IPS-15b (cell line): ENCODE measurements around the gene NAV1.
"Not testable (repeated sequence)": the region's sequence is repeated elsewhere in the genome, so short reads cannot be mapped to it uniquely, and the experiment has no call there.

Experiments
- H3K27me3 ChIP-seq: one replicate; pipeline ENCODE4 v1.6.1; 2013; ENCODE audit warnings: low read length; ENCODE audit not compliant: control insufficient read depth, insufficient read depth
- H3K36me3 ChIP-seq: one replicate; pipeline ENCODE4 v1.6.1; 2013; ENCODE audit warnings: low read length; ENCODE audit not compliant: control insufficient read depth, insufficient read depth
- H3K4me1 ChIP-seq: one replicate; pipeline ENCODE4 v1.6.1; 2013; ENCODE audit warnings: mild to moderate bottlenecking, low read length; ENCODE audit not compliant: control insufficient read depth, insufficient read depth
- H3K4me3 ChIP-seq: one replicate; pipeline ENCODE4 v1.5.1; 2013; ENCODE audit warnings: low read depth, low read length
- H3K9ac ChIP-seq: one replicate; pipeline ENCODE4 v1.6.1; 2013; ENCODE audit warnings: low read depth, mild to moderate bottlenecking, low read length
- H3K9me3 ChIP-seq: one replicate; pipeline ENCODE4 v1.6.1; 2013; ENCODE audit warnings: mild to moderate bottlenecking, low read length; ENCODE audit not compliant: control insufficient read depth, insufficient read depth

NAV1 gene

DNA sequence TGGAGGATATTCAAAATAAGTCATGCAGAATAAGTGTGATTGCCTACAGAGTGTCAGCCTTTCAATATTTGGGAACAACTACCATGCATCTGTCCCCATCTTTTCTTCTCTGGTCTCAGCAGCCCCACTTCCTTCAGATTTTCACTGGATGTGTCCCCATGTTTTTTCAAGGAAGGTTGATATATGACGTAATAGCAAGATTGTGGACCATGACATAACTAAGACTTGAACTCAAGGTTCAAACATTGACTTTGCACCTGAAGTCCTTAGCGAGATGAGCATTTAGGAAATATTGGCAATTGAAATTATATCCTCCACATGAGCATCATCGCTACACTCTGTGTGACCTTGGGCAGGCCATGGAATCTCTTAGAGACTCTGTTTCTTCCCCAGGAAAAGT lies 5.8 kb downstream of the NAV1 start:
- no peaks in the 10 kb centered on the region for H3K36me3 ChIP-seq
- no peak overlapping the region for H3K4me3 ChIP-seq
- H3K9me3 ChIP-seq: no peaks in the 10 kb centered on the region
- H3K4me1 ChIP-seq: peaks cover 7% of the 10 kb centered on the region
- peaks cover 27% of the 10 kb centered on the region for H3K27me3 ChIP-seq
- no peak overlapping the region for H3K9ac ChIP-seq

DNA sequence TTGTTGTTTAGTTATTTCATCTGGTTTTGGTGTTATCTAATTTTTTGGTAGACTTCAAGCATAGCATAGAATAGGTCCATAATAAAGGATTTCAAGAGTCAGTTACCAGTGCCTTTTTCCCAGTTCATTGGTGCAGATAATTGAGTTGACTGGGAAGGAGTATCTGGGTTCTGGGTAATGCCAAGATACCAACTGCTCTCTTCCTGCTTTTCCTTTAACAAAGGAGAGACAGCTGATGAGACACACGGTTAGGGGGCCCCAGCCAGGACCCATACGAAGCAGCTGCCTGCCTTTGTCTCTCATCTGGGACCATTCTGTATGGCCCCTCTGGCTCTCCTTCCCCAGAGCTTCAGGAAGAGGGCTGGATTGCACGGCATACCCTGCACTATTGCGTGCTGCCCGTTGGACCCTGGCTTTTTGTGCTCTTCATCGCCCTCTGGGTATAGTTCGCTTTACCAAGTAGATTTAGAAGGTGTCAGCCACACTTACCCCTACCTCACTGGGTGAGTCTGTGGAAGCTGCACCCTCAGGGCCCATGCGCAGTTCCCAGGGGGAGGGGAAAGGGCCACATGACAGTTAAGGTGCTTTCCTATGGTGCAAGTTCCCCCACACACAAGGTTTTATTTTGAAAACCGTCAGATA lies 7.0 kb downstream of the NAV1 start:
- Histone ChIP-seq H3K4me3 (no peak overlapping the region), H3K9me3 (no peaks in the 10 kb centered on the region), H3K27me3 (peaks cover 18% of the 10 kb centered on the region), H3K9ac (no peak overlapping the region), H3K36me3 (no peaks in the 10 kb centered on the region), H3K4me1 (peaks cover 2% of the 10 kb centered on the region)

DNA sequence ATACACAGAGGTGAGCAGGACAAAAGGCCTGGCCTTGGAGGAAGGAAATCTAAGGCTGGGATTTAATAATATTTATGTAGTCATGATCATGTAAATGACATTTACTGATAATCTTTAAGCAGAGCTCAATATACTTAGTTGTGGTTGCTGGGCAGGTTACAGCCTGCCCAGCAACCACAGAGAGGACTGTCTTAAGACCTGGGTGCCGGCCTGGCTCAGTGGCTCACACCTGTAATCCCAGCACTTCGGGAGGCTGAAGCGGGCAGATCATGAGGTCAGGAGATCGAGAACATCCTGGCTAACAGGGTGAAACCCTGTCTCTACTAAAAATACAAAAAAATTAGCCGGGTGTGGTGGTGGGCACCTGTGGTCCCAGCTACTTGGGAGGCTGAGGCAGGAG lies 10.6 kb downstream of the NAV1 start:
- H3K4me1 ChIP-seq, H3K36me3 ChIP-seq, H3K9me3 ChIP-seq, H3K9ac ChIP-seq, H3K27me3 ChIP-seq, H3K4me3 ChIP-seq: not testable (repeated sequence)

DNA sequence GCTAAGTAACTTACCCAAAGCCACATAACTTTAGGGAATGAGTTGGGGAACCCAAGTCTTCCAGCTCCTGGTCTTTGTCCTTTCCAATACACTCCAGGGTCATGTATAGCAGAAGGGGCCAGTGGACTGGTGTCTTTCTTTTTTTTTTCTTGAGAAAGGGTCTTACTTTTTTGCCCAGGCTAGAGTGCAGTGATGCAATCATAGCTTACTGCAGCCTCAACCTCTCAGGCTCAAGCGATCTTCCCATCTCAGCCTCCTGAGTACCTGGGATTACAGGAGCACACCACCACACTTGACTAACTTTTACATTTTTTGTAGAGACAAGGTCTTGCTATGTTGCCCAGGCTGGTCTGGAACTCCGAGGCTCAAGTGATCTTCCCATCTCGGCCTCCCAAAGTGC lies 12.2 kb downstream of the NAV1 start:
- no peak overlapping the region for H3K9ac ChIP-seq
- H3K4me3 ChIP-seq: no peak overlapping the region
- H3K36me3 ChIP-seq: no peaks in the 10 kb centered on the region
- no peaks in the 10 kb centered on the region for H3K9me3 ChIP-seq
- peaks cover 2% of the 10 kb centered on the region for H3K4me1 ChIP-seq
- no peaks in the 10 kb centered on the region for H3K27me3 ChIP-seq

DNA sequence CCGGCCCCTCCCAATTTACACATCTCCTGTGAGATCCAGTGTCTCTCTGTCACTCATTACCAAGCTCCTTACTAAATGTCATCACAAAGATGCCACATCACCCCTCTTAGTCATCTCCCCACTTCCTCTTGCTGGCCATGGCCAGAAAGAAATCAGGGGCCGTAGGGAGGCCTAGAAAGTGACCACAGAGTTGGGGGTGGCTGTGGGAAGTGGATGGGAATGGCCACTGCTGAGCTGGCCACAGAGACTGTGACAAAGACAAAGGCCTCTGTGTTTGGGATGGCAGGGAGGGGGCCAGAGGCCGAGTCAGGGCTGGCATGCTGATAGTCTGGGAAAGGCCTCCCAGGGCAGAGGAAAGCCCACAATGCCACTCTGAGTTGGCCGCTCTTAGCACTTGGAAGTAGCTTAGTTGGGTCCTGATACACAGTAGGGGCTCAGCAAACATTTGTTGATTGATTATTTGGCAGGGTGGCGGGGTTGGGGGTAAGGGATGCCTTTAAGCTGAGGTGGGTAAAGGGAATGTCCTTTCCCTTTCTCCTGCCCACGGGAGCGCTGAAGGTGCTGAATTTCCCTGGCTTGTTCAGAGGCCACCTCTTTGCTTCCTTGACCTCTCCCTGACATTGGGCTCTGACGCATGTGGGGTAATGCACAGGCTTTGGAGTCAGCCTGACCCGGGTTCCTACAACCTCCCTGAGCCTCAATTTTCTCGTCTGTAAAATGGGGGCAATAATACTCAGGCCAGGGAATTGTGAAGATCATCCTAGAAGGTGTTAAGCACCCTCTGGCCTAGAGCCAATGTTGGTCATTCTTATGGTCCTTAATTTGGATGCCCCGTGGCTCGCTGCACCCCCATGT lies 13.2 kb downstream of the NAV1 start:
- Histone ChIP-seq H3K4me3 (no peak overlapping the region), H3K9me3 (no peaks in the 10 kb centered on the region), H3K27me3 (no peaks in the 10 kb centered on the region), H3K4me1 (no peaks in the 10 kb centered on the region), H3K36me3 (no peaks in the 10 kb centered on the region), H3K9ac (no peak overlapping the region)

DNA sequence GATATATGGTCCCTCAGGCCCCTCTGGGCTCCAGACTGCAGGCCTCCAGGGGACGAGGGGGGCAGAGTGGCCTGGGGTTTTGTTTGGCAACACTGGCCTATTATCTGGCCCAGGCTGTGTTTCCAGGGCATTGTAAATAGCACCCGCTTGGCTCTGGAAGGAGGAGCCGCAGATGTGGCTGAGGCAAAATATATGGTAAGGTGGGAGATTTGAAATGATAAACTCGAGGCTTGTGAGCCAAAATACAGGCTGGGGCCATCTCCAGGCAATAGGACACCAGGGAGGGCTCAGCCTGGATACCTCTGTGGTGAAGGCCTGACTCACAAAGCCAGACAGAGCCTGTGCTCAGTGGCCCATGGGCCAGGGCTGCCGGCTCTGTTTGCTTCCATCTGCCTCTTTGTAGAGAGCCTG lies 14.0 kb downstream of the NAV1 start:
- H3K4me3 ChIP-seq: no peak overlapping the region
- H3K4me1 ChIP-seq: no peaks in the 10 kb centered on the region
- no peaks in the 10 kb centered on the region for H3K27me3 ChIP-seq
- no peak overlapping the region for H3K9ac ChIP-seq
- H3K9me3 ChIP-seq: no peaks in the 10 kb centered on the region
- no peaks in the 10 kb centered on the region for H3K36me3 ChIP-seq

DNA sequence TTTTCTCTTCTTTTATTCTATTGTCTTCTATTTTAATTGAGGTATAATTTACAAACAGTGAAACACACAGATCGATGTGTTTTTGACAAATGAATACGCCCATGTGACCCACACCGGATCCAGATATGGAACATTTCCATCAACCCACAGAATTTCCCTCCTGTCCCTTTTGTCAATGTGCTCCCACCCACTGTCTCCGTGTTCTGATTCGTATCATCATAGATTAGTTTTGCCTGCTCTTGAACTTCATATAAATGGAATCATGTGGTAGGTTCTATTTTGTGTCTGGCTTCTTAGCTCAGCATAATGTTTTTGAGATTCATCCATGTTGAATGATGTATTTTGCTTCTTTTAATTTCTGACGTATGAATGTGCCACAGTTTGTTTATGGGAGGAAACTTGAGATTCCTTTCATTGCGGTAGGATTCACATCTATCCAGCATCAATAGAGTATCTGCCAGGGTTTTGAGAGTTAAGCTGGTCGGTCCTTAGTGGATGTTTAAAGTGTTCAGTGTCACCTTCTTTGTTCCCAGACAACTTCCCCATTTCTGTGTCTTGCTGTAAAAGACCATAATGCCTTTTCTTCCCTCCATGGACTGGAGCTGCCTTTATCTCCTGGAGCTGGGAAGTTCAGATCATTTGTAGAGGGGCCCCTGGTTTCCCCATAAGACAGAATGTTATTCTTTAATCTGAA lies 14.7 kb downstream of the NAV1 start:
- no peak overlapping the region for H3K9ac ChIP-seq
- no peaks in the 10 kb centered on the region for H3K4me1 ChIP-seq
- no peaks in the 10 kb centered on the region for H3K27me3 ChIP-seq

DNA sequence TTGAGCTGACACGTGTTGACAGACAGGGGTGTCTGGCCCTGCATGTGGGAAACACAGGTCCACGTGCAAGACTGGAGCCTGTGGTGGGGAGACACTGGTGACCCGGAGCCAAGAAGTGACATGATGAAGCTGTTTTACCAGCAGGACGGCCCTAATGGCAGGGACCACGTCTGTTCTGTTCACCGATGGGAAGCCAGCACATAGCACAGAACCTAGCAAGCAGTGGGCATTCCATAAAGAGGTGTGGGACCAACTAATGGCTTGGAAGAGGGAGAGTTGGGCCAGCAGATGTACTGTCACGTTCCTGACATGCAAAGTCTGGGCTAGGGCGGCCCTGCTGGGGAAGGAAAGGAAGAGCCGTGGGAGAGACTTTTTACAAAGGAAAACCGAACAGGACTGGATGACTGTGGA lies 15.3 kb downstream of the NAV1 start:
- Histone ChIP-seq H3K4me3 (no peak overlapping the region), H3K27me3 (peaks cover under 1% of the 10 kb centered on the region), H3K4me1 (no peaks in the 10 kb centered on the region), H3K36me3 (no peaks in the 10 kb centered on the region), H3K9me3 (no peaks in the 10 kb centered on the region), H3K9ac (no peak overlapping the region)

More for the DNA sequence above, 14.7 kb downstream of the NAV1 start:
- H3K36me3 ChIP-seq: no peaks in the 10 kb centered on the region
- no peaks in the 10 kb centered on the region for H3K9me3 ChIP-seq
- no peak overlapping the region for H3K4me3 ChIP-seq

DNA sequence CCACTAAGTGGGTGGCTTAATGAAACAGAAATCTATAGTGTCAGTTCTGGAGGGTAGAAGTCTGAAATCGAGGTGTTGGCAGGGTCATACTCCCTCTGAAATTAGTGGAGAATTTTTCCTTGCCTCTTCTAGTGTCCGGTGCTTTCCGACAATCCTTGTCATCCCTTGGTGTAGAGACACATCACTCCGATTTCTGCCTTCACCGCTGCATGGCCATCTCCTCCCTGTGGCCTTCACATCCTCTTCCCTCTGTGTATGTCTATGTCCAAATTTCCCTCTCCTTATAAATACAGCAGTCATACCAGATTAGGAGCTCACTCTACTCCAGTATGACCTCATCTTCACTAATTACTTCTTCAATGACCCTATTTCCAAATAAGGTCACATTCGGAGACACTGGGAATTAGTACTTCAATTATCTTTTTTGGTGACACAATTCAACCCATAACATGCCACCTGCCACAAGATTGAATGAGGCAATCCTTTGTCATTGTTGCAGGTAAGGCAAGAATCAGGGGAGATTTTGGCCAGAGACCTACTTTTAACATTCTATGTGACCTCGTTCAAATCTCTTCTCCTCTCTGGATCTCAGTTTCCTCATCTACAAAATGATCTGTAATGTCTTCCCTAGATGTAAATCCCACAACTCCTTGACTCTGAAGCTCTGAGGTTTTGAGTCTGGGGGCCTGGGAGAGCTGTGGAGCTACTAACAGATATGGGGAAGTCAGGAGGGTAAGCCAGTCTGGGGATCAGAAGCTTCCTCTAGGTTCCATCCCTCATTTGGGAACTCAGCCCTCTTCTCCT lies 16.1 kb downstream of the NAV1 start:
- peaks cover 2% of the 10 kb centered on the region for H3K4me1 ChIP-seq
- peaks cover 3% of the 10 kb centered on the region for H3K27me3 ChIP-seq
- H3K9ac ChIP-seq: no peak overlapping the region
- no peaks in the 10 kb centered on the region for H3K36me3 ChIP-seq
- no peak overlapping the region for H3K4me3 ChIP-seq
- no peaks in the 10 kb centered on the region for H3K9me3 ChIP-seq

DNA sequence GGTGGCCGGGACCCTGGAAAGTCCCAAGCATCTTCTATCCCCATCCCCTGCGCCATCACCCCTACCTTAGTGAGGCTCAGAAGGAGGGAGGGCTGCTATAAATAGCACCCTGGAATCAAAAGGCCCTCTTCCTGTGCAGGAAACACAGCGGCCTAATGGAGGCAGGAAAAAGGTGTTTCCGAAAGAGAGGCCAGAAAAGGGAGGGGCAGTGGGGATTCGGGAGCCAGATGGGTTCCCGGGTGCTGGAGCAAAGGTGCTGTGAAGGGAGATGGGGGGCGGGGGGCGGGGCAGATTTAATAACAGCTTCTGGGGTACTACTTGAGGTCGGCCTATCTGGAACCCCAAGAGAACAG lies 16.6 kb downstream of the NAV1 start:
- no peak overlapping the region for H3K4me3 ChIP-seq
- no peak overlapping the region for H3K9ac ChIP-seq
- H3K27me3 ChIP-seq: peaks cover 7% of the 10 kb centered on the region
- H3K4me1 ChIP-seq: peaks cover 2% of the 10 kb centered on the region
- no peaks in the 10 kb centered on the region for H3K36me3 ChIP-seq
- no peaks in the 10 kb centered on the region for H3K9me3 ChIP-seq

DNA sequence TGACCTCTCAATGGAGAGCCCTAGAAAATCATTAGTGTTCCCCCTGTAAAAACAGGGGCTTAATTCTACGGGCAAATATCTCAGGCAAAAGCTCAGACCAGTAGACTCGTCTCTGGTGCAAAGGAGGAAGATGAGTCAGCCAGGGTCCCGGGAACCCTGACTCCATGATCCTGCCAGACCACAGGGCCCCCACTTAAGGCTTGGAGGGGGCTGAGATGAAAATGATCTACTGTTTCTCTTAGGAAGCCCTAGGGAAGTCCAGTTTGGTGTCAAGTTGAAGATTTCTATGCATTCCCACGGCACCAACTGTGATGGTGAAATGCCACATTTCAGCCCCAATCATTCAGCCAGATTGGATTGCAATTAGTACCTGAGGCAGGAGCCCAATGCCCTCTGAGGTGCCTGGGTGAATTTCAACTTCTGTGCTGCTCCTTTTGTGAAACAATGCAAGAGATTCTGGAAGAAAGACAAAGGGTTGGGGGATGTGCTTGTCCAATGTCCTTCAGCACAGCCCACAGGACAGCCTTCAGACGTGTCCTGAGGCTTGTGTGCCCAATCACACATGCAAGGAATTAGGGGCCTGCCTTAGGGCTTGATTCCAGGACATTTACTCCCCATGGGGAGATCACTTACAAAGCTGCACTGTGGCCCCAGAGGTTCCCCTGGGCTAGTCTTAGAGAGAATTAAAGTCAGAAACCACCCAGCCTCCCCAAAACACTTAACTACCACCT lies 18.1 kb downstream of the NAV1 start:
- Histone ChIP-seq H3K9ac (no peak overlapping the region), H3K9me3 (no peaks in the 10 kb centered on the region), H3K4me1 (peaks cover 2% of the 10 kb centered on the region), H3K27me3 (peaks cover 7% of the 10 kb centered on the region), H3K36me3 (no peaks in the 10 kb centered on the region), H3K4me3 (no peak overlapping the region)
